HG02973 (cell line): ENCODE measurements around the gene PARP15.
A peak's percentile ranks its signal among the peaks of the same experiment; 100 is the strongest.

Source experiments
- ATAC-seq: cut with Tn5 transposase; IDR thresholded peaks from one replicate; pipeline ENCODE4 v1.9.1; 2021; ENCODE audit warnings: moderate library complexity; ENCODE audit not compliant: unreplicated experiment

The PARP15 gene

GRCh38 chr3:122661633-122662032 is 84.2 kb downstream of the PARP15 start:
- no peak for ATAC-seq

- ATAC-seq, result no peak
Measured at GRCh38 chr3:122662505-122662904, 85.1 kb downstream of the PARP15 start.

GRCh38 chr3:122665226-122665786 is 87.9 kb downstream of the PARP15 start:
- ATAC-seq, result no peak

DNA sequence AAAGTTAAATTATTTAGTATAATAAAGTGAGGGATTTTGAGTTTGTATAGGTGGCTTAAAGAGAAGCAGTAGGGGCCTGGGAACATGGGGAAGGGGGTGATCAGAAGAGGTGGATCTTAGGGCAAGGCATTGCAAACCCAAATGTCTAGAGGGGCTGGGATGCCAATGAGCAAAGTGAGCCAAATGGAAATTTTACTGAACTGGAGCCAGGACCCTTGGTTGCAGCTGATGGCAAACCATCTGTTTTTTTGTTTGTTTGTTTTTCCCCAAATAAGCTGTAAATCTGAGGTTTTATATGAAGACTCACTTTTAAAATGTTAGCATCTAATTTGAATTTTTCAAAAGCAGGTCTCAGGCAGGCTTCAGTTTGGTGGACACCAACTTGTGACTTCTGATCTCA is 88.4 kb downstream of the PARP15 start:
- ATAC-seq, result no peak

DNA sequence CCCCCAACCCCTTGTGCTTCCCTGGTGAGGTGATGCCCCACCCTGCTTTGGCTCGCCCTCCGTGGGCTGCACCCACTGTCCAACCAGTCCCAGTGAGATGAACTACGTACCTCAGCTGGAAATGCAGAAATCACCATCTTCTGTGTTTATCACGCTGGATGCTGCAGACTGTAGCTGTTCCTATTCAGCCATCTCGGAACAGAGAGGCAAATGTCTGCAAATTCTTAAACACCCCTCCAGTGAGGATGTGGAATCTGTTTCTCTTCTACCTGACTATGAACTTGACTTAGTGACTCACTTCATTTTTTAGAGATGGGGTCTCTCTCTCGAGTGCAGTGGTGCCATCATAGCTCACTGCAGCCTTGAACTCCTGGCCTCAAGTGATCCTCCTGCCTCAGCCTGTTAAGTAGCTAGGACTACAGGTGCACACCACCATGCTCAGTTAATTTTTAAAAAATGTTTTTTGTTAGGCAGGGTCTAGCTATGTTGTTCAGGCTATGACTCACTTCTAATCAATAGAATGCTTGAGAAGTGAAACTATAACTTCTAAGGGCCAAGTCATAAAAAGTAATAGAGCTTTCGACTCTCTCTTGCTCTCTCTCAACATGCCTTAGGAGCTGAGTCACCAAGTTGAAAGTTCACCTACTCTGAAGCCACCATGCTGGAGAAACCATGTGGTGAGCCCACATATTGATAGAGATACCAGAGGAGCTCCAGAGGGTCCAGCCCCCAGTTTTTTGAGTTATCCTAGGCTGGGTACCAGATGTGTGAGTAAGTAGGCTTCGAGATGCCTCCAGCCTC is 91.7 kb downstream of the PARP15 start:
- ATAC-seq, result no peak

DNA sequence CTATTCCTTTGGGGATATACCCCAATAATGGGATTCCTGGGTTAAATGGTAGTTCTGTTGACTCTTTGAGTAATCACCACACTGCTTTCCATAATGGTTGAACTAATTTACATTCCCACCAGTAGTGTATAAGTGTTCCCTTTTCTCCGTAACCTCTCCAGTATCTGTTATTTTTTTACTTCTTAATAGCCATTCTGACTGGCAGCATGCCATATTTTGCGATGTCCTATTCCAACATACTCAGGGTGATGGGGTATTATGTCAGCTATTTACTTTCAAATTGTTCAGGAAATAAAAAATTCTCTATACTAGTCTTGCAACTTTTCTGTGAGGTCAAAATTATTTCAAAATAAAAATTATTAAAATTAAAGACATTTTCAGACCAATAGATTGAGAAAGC is 94.1 kb downstream of the PARP15 start:
- no peak for ATAC-seq

DNA sequence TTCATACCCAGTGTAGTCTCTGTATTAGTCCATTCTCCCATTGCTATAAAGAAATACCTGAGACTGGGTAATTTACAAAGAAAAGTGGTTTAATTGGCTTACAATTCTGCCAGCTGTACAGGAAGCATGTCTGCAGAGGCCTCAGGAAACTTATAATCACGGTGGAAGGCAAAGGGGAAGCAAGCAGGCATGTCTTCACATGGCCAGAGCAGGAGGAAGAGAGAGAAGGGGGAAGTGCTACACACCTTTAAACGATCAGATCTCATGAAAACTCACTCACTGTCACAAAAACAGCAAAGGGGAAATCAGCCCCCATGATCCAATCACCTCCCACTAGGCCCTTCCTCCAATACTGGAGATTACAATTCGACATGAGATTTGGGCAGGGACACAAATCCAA is 96.9 kb downstream of the PARP15 start:
- ATAC-seq, result no peak

DNA sequence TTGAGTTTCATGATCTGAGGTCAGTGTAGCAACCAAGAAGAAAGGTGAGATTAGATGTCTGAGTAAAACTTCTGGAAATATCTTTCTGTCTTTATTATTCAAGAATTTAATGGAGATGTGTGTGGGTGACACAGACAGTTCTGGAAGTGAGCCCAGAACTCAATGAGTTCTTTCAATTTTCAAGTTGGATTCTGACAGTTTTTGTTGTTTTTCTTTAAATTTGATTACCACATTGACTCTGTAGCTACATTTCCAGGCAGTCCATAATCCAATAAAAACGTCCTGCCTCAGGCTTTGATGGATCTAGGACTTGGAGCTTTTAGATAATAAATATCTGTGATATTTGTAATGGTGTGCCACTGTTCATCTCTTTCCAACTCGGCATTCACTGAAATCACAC is 99.3 kb downstream of the PARP15 start:
- ATAC-seq, result no peak

- no peak for ATAC-seq
Measured at GRCh38 chr3:122677216-122677615, 99.8 kb downstream of the PARP15 start.

DNA sequence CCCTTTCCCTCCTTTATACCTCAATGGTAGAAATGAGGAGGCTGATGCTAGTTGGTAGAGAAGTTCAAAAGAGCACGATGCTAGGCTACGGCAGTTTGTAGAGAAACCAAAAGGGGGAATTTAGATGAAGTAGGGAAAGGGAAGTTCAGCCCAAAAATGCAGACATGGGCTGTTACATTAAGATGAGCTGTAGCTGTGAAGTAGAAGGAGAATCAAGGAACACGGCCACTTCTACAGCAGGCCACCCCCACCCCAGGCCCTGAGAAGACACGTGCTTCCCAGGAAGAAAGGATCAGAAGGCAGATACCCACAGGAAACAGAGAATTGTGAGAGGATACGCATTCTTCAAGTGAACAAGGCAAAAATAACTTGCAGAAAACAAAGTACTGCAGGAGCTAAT is 101.1 kb downstream of the PARP15 start:
- ATAC-seq, result no peak

DNA sequence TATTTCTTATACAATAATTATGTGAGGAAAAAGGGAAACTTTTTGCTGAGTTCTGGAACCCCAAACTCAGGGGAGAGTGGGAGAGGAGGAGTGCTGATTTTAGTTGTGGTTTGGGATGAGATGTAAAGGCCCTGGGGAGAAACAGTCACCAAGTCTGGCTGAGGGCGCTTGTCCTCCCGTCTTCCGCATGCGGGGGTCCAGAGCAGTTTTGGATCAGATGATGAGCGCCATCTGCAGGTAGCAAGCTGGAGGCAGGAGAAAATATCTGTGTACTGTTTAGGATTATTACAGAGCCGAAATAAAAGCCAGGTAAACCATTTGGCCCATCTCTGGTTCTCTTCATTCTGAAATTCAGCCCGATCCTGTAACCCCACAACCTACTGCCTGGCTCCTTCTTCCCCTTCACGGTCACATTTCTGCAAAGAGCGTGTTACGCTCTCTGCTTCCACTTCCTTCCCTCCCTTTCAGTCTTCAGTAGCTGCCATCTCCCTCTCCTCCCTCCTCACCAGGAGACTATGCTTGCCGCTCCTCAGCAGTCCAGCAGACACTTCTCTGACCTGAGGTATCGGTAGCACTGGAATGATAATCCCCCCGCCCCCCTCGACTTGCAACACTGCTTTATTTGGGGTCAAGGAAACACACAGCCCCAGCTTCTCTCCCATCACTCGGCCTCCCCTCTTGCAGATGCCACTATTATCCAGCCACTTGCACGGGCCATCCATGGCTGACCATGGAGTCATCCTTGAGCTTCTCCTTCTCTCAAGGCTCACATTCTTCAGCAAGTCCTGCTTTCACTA is 101.8 kb downstream of the PARP15 start:
- no peak for ATAC-seq

- no peak for ATAC-seq
Measured at GRCh38 chr3:122679882-122680474, 102.5 kb downstream of the PARP15 start.

DNA sequence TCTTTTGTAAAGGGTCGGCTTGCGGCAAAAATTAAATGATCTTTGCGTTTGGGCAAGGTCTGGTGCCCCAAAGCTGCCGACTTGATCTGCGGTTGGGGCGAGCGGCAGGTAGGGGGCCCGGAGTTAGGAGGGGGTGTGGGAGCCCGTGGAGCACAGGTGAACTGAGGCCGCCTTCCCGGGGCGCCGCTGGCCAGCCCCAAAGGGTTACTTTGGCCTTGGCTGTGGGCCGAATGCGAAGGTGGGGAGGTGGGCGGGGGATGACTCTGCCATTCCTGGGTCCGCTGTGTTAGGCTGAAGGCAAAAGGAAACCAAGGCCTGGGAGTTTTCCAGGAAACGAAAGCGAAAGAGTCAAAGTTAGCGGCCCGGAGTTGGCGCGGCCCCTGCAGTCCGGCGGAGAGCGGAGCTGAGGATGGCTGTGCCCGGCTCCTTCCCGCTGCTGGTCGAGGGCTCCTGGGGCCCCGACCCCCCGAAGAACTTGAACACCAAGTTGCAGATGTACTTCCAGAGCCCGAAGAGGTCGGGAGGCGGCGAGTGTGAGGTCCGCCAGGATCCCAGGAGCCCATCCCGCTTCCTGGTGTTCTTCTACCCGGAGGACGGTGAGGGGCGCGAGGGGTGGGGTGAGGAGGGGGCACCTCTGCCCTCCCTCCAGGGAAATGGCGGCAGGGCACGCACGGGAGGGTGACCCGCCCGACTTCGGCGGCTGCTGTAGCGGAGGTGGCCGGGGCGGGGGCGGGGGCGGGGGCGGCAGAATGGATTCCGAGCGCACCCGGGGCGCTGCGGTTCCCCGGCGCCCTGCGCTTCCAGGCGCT is 103.2 kb downstream of the PARP15 start, which contains the start of gene PARP14:
PARP14 (plus strand) TSS at position 365 of the 809 bp plus-strand sequence; CDS start at position 410, 45 bp downstream.
- no peak for ATAC-seq

DNA sequence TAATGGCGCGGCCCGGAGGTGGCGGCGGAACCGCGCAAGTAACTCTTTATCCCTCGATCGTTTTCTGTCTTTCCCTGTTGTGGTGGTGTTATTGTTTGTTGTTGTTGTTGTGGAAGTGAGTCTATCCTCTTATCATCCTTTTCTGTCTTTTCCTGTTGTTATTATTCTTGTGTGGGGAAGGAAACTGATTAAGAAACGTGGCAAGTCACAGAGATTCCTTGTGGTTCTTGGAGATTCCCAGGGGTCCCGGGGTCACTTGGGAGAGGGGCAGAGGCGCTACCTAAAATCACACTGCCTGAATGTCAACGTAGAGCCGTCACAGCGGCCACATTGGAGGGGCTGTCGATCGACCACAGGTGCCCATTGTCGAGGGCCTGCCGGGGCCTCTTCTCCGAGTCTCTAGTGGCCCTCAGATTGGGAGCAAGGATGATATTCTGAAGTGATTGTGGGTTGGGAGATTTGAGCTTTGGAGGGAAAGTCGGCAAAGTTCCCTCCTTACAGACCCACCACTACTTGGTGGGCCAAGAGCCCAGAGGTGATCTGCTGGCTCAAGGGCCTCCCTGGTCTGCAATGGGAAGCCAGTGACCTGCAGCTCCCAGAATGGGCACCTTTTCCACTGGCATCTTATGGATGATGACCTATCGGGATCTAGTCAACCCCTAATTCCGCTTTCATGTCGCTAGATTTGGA is 104.0 kb downstream of the PARP15 start:
- no peak for ATAC-seq

GRCh38 chr3:122681974-122682409 is 104.5 kb downstream of the PARP15 start:
- no peak for ATAC-seq

- peak; percentile 34 for ATAC-seq
Measured at GRCh38 chr3:122682778-122683411, 105.4 kb downstream of the PARP15 start.

- no peak for ATAC-seq
Measured at GRCh38 chr3:122687298-122687697, 109.8 kb downstream of the PARP15 start.
